GM23338 (cell line): ENCODE measurements around the gene SNRNP48. TPM values are rescaled to one million over a fixed set of nuclear protein-coding genes. Genes with fewer than 3 reads are reported as not detected.

ENCODE experiments used
- ATAC-seq: fragments of 200-7000 bp; cut with Tn5 transposase; 3 replicates; pipeline ENCODE4 v1.9.1; 2020
- DNase-seq: peaks from one replicate; pipeline ENCODE4 v3.0.0-alpha.2; 2015; ENCODE audit warnings: low spot score
- H2AFZ ChIP-seq: fragments of 200-600 bp; sonication (generic); 2 replicates; pipeline ENCODE4 v1.8.0; 2016; ENCODE audit warnings: antibody characterized with exemption, mild to moderate bottlenecking, moderate library complexity
- H3F3A ChIP-seq: fragments of 200-600 bp; sonication (generic); replicated peaks from 2 replicates; pipeline ENCODE4 v1.8.0; 2017; ENCODE audit warnings: antibody characterized with exemption, mixed run types, low read depth
- H3K27ac ChIP-seq: fragments of 200-600 bp; sonication (generic); 2 replicates; pipeline ENCODE4 v1.6.1; 2016; ENCODE audit warnings: low read depth
- H3K27me3 ChIP-seq: fragments of 200-600 bp; sonication (generic); 2 replicates; pipeline ENCODE4 v1.8.0; 2016; ENCODE audit warnings: mild to moderate bottlenecking, mixed run types, moderate library complexity; ENCODE audit not compliant: insufficient read depth
- H3K36me3 ChIP-seq: fragments of 200-600 bp; sonication (generic); 2 replicates; pipeline ENCODE4 v1.8.0; 2016; ENCODE audit warnings: mild to moderate bottlenecking; ENCODE audit not compliant: insufficient read depth
- H3K4me1 ChIP-seq: fragments of 200-600 bp; sonication (generic); 2 replicates; pipeline ENCODE4 v1.8.0; 2016; ENCODE audit warnings: mild to moderate bottlenecking, moderate library complexity; ENCODE audit not compliant: insufficient read depth
- H3K4me2 ChIP-seq: fragments of 200-600 bp; sonication (generic); 2 replicates; pipeline ENCODE4 v1.7.1; 2017; ENCODE audit warnings: mixed run types
- H3K4me3 ChIP-seq: fragments of 200-600 bp; sonication (generic); 2 replicates; pipeline ENCODE4 v1.6.1; 2016; ENCODE audit warnings: mixed run types
- H3K79me2 ChIP-seq: fragments of 200-600 bp; sonication (generic); replicated peaks from 2 replicates; pipeline ENCODE4 v1.8.0; 2017; ENCODE audit warnings: mild to moderate bottlenecking; ENCODE audit not compliant: insufficient read depth
- H3K9me2 ChIP-seq: fragments of 200-600 bp; sonication (generic); 2 replicates; pipeline ENCODE4 v1.8.0; 2017; ENCODE audit not compliant: insufficient read depth
- H4K20me1 ChIP-seq: fragments of 200-600 bp; sonication (generic); replicated peaks from 2 replicates; pipeline ENCODE4 v1.8.0; 2017; ENCODE audit warnings: mild to moderate bottlenecking; ENCODE audit not compliant: insufficient read depth
- H3K27ac Mint-ChIP-seq: 2 replicates; pipeline ENCODE4 v1.8.0; 2020; ENCODE audit warnings: inconsistent platforms, mild to moderate bottlenecking, moderate library complexity, mixed read lengths
- H3K27me3 Mint-ChIP-seq: 3 replicates; pipeline ENCODE4 v1.8.0; 2022; ENCODE audit warnings: low read depth, mild to moderate bottlenecking, moderate library complexity, mixed read lengths, inconsistent platforms; ENCODE audit not compliant: insufficient read depth, poor library complexity
- H3K36me3 Mint-ChIP-seq: 3 replicates; pipeline ENCODE4 v1.8.0; 2021; ENCODE audit warnings: low read depth, mild to moderate bottlenecking, inconsistent platforms, moderate library complexity, mixed read lengths
- H3K4me1 Mint-ChIP-seq: 3 replicates; pipeline ENCODE4 v1.8.0; 2020; ENCODE audit warnings: mild to moderate bottlenecking, inconsistent platforms, mixed read lengths
- H3K4me3 Mint-ChIP-seq: 3 replicates; pipeline ENCODE4 v1.8.0; 2021; ENCODE audit warnings: moderate library complexity, mild to moderate bottlenecking, inconsistent platforms, mixed read lengths
- H3K9me3 Mint-ChIP-seq: 3 replicates; pipeline ENCODE4 v1.8.0; 2020; ENCODE audit warnings: moderate library complexity, mild to moderate bottlenecking, inconsistent platforms, mixed read lengths
- CREB1 ChIP-seq: fragments of 250-450 bp; sonication (Bioruptor Pico); IDR thresholded peaks from 2 replicates; pipeline ENCODE4 v1.5.0; 2020; ENCODE audit warnings: low read depth, mild to moderate bottlenecking, moderate library complexity
- EZH2 ChIP-seq: fragments of 200-600 bp; sonication (generic); IDR thresholded peaks from one replicate; pipeline ENCODE4 v1.8.0; 2017; ENCODE audit warnings: antibody characterized with exemption, mild to moderate bottlenecking, low read depth; ENCODE audit not compliant: unreplicated experiment
- EZH2phosphoT487 ChIP-seq: fragments of 200-600 bp; sonication (generic); IDR thresholded peaks from one replicate; pipeline ENCODE4 v1.8.1; 2018; ENCODE audit warnings: antibody characterized with exemption; ENCODE audit not compliant: unreplicated experiment
- JUNB ChIP-seq: IDR thresholded peaks from one replicate; pipeline ENCODE4 v1.6.1; 2016; ENCODE audit warnings: antibody characterized with exemption; ENCODE audit not compliant: unreplicated experiment
- NANOG ChIP-seq: IDR thresholded peaks from 2 replicates; pipeline ENCODE4 v1.6.1; 2016; ENCODE audit warnings: antibody characterized with exemption, borderline replicate concordance
- POLR2AphosphoS5 ChIP-seq: IDR thresholded peaks from 2 replicates; pipeline ENCODE4 v1.6.1; 2016; ENCODE audit warnings: antibody characterized with exemption, low read depth
- STAT1 ChIP-seq: IDR thresholded peaks from one replicate; pipeline ENCODE4 v1.6.1; 2016; ENCODE audit warnings: antibody characterized with exemption; ENCODE audit not compliant: unreplicated experiment
- ZNF114 ChIP-seq: fragments of 250-450 bp; sonication (Bioruptor Pico); IDR thresholded peaks from 2 replicates; pipeline ENCODE4 v1.5.0; 2020; ENCODE audit warnings: mild to moderate bottlenecking, moderate library complexity
- ZNF331 ChIP-seq: fragments of 250-450 bp; sonication (Bioruptor Pico); IDR thresholded peaks from 2 replicates; pipeline ENCODE4 v1.5.0; 2020; ENCODE audit warnings: low read depth, mild to moderate bottlenecking, moderate library complexity
- polyA plus RNA-seq: library from polyadenylated mRNA; unstranded; fragments of >200 nt; fragmentation: Nextera tagmentation; extraction: Ambion mirVana; gene quantifications from 2 replicates; pipeline ENCODE4 v1.2.1, GENCODE V29; 2016
- total RNA-seq: library from RNA; depleted of rRNA; stranded (reverse); fragments of >200 nt; shearing (Covaris generic); gene quantifications from 2 replicates; pipeline ENCODE4 v1.2.3, GENCODE V29; 2014
- TF ChIP-seq, protein P1 (sequence below): IDR thresholded peaks from 2 replicates; pipeline ENCODE4 v1.6.1; 2016; ENCODE audit warnings: antibody characterized with exemption
- TF ChIP-seq, protein P2 (sequence below): IDR thresholded peaks from one replicate; pipeline ENCODE4 v1.6.1; 2018; ENCODE audit warnings: antibody characterized with exemption; ENCODE audit not compliant: unreplicated experiment
- TF ChIP-seq, protein P3 (sequence below), 2 experiments: fragments of 200-600 bp in 1 of 2; sonication (generic) in 1 of 2; conservative IDR thresholded peaks; 2 replicates each; pipeline versions ENCODE4 v1.5.1 to v1.6.1; 2016 to 2017; ENCODE audit warnings: antibody characterized with exemption in 2 of 2, low read depth in 2 of 2, mild to moderate bottlenecking in 2 of 2, moderate library complexity in 1 of 2
- TF ChIP-seq, protein P4 (sequence below): fragments of 250-450 bp; sonication (Bioruptor Pico); IDR thresholded peaks from 2 replicates; pipeline ENCODE4 v1.5.0; 2020; ENCODE audit warnings: mild to moderate bottlenecking, moderate library complexity

The SNRNP48 gene
- total and polyA plus RNA-seq, 2 experiments from 2014 or later: 17.2 to 23.9 TPM

DNA sequence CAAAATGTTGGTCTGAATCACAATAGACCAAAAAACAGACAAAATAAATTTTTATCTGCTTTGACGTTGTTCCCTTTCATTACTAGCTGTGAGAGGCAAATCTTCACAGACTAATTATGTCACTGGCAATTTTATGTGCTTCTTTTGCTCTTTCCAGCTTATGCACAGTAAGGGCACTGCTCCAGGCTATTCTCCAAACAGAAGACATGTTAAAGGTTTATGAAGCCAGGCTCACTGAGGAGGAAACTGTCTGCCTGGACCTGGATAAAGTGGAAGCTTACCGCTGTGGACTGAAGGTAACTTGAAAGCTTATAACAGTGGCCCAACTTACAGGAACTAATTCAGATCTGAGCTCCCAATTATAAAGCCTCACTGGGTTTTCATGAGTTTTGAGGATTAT, 15.5 kb upstream of the SNRNP48 start:
- Histone ChIP-seq H3K9me2 (no peaks in the 10 kb centered on the region), H3K4me1 (no peaks in the 10 kb centered on the region), H3K4me2 (no peak overlapping the region), H3F3A (no peaks in the 10 kb centered on the region), H2AFZ (no peak overlapping the region), H3K27me3 (no peaks in the 10 kb centered on the region), H4K20me1 (0 out of 2 replicates have a peak, but pooled peaks cover 2% of the 10 kb centered on the region), H3K79me2 (no peaks in the 10 kb centered on the region), H3K27ac (no peak overlapping the region), H3K4me3 (no peak overlapping the region), H3K36me3 (peaks cover 30% of the 10 kb centered on the region)
- Mint-ChIP-seq H3K9me3 (no peaks in the 10 kb centered on the region), H3K4me1 (no peaks in the 10 kb centered on the region), H3K27me3 (no peaks in the 10 kb centered on the region), H3K27ac (no peak overlapping the region), H3K4me3 (no peak overlapping the region), H3K36me3 (peaks cover 56% of the 10 kb centered on the region)
- ATAC-seq (no peak), DNase-seq (no peak)
- TF ChIP-seq POLR2AphosphoS5 (no peak), EZH2phosphoT487 (no peak), EZH2 (no peak), ZNF331 (CRISPR knock-in tag) (no peak), JUNB (no peak), ZNF114 (CRISPR knock-in tag) (no peak), NANOG (no peak), STAT1 (no peak), CREB1 (no peak)
- TF ChIP-seq, protein P1, sequence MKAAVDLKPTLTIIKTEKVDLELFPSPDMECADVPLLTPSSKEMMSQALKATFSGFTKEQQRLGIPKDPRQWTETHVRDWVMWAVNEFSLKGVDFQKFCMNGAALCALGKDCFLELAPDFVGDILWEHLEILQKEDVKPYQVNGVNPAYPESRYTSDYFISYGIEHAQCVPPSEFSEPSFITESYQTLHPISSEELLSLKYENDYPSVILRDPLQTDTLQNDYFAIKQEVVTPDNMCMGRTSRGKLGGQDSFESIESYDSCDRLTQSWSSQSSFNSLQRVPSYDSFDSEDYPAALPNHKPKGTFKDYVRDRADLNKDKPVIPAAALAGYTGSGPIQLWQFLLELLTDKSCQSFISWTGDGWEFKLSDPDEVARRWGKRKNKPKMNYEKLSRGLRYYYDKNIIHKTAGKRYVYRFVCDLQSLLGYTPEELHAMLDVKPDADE: no peak
- TF ChIP-seq, protein P2, sequence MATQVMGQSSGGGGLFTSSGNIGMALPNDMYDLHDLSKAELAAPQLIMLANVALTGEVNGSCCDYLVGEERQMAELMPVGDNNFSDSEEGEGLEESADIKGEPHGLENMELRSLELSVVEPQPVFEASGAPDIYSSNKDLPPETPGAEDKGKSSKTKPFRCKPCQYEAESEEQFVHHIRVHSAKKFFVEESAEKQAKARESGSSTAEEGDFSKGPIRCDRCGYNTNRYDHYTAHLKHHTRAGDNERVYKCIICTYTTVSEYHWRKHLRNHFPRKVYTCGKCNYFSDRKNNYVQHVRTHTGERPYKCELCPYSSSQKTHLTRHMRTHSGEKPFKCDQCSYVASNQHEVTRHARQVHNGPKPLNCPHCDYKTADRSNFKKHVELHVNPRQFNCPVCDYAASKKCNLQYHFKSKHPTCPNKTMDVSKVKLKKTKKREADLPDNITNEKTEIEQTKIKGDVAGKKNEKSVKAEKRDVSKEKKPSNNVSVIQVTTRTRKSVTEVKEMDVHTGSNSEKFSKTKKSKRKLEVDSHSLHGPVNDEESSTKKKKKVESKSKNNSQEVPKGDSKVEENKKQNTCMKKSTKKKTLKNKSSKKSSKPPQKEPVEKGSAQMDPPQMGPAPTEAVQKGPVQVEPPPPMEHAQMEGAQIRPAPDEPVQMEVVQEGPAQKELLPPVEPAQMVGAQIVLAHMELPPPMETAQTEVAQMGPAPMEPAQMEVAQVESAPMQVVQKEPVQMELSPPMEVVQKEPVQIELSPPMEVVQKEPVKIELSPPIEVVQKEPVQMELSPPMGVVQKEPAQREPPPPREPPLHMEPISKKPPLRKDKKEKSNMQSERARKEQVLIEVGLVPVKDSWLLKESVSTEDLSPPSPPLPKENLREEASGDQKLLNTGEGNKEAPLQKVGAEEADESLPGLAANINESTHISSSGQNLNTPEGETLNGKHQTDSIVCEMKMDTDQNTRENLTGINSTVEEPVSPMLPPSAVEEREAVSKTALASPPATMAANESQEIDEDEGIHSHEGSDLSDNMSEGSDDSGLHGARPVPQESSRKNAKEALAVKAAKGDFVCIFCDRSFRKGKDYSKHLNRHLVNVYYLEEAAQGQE: no peak
- TF ChIP-seq, protein P3, sequence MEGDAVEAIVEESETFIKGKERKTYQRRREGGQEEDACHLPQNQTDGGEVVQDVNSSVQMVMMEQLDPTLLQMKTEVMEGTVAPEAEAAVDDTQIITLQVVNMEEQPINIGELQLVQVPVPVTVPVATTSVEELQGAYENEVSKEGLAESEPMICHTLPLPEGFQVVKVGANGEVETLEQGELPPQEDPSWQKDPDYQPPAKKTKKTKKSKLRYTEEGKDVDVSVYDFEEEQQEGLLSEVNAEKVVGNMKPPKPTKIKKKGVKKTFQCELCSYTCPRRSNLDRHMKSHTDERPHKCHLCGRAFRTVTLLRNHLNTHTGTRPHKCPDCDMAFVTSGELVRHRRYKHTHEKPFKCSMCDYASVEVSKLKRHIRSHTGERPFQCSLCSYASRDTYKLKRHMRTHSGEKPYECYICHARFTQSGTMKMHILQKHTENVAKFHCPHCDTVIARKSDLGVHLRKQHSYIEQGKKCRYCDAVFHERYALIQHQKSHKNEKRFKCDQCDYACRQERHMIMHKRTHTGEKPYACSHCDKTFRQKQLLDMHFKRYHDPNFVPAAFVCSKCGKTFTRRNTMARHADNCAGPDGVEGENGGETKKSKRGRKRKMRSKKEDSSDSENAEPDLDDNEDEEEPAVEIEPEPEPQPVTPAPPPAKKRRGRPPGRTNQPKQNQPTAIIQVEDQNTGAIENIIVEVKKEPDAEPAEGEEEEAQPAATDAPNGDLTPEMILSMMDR (conservative IDR thresholded peaks at IDR 0.05; ENCODE audit: low read depth in 2 of 2): no peak
- TF ChIP-seq, protein P4, sequence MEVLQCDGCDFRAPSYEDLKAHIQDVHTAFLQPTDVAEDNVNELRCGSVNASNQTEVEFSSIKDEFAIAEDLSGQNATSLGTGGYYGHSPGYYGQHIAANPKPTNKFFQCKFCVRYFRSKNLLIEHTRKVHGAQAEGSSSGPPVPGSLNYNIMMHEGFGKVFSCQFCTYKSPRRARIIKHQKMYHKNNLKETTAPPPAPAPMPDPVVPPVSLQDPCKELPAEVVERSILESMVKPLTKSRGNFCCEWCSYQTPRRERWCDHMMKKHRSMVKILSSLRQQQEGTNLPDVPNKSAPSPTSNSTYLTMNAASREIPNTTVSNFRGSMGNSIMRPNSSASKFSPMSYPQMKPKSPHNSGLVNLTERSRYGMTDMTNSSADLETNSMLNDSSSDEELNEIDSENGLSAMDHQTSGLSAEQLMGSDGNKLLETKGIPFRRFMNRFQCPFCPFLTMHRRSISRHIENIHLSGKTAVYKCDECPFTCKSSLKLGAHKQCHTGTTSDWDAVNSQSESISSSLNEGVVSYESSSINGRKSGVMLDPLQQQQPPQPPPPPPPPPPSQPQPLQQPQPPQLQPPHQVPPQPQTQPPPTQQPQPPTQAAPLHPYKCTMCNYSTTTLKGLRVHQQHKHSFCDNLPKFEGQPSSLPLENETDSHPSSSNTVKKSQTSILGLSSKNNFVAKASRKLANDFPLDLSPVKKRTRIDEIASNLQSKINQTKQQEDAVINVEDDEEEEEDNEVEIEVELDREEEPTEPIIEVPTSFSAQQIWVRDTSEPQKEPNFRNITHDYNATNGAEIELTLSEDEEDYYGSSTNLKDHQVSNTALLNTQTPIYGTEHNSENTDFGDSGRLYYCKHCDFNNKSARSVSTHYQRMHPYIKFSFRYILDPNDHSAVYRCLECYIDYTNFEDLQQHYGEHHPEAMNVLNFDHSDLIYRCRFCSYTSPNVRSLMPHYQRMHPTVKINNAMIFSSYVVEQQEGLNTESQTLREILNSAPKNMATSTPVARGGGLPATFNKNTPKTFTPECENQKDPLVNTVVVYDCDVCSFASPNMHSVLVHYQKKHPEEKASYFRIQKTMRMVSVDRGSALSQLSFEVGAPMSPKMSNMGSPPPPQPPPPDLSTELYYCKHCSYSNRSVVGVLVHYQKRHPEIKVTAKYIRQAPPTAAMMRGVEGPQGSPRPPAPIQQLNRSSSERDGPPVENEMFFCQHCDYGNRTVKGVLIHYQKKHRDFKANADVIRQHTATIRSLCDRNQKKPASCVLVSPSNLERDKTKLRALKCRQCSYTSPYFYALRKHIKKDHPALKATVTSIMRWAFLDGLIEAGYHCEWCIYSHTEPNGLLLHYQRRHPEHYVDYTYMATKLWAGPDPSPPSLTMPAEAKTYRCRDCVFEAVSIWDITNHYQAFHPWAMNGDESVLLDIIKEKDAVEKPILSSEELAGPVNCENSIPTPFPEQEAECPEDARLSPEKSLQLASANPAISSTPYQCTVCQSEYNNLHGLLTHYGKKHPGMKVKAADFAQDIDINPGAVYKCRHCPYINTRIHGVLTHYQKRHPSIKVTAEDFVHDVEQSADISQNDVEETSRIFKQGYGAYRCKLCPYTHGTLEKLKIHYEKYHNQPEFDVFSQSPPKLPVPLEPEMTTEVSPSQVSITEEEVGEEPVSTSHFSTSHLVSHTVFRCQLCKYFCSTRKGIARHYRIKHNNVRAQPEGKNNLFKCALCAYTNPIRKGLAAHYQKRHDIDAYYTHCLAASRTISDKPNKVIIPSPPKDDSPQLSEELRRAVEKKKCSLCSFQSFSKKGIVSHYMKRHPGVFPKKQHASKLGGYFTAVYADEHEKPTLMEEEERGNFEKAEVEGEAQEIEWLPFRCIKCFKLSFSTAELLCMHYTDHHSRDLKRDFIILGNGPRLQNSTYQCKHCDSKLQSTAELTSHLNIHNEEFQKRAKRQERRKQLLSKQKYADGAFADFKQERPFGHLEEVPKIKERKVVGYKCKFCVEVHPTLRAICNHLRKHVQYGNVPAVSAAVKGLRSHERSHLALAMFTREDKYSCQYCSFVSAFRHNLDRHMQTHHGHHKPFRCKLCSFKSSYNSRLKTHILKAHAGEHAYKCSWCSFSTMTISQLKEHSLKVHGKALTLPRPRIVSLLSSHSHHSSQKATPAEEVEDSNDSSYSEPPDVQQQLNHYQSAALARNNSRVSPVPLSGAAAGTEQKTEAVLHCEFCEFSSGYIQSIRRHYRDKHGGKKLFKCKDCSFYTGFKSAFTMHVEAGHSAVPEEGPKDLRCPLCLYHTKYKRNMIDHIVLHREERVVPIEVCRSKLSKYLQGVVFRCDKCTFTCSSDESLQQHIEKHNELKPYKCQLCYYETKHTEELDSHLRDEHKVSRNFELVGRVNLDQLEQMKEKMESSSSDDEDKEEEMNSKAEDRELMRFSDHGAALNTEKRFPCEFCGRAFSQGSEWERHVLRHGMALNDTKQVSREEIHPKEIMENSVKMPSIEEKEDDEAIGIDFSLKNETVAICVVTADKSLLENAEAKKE (CRISPR knock-in tag): no peak
